Naive thymus-derived CD4-positive, alpha-beta T cell (primary cell): Measurements from ENCODE around the gene CDK17. TPM values are rescaled to one million over a fixed set of nuclear protein-coding genes. Genes with fewer than 3 reads are reported as not detected.
A peak's percentile ranks its signal among the peaks of the same experiment; 100 is the strongest.

ENCODE experiments used
- ATAC-seq: fragments of 150-1000 bp; cut with Tn5 transposase; 2 replicates; pipeline ENCODE4 v1.10.0; 2021; ENCODE audit warnings: mild to moderate bottlenecking, moderate library complexity
- CTCF ChIA-PET: fragments of 350-600 bp; sonication (Branson Sonifier 250); formaldehyde crosslinking; loops from one replicate; lab custom pipeline; 2021; ENCODE audit warnings: antibody characterized with exemption; lab: Charles Lee
- POLR2A ChIA-PET: fragments of 350-600 bp; sonication (Branson Sonifier 250); formaldehyde crosslinking; loops from one replicate; lab custom pipeline; 2021; ENCODE audit warnings: antibody characterized with exemption, inconsistent platforms; lab: Charles Lee
- DNase-seq, 9 donors: peaks; one replicate each; pipeline versions ENCODE4 v3.0.0 to v3.0.0-alpha.2; 2020 to 2022; ENCODE audit warnings: mixed read lengths in 1 of 9
- H3K27ac ChIP-seq: one replicate; pipeline ENCODE4 v1.7.0; 2013; ENCODE audit warnings: mild to moderate bottlenecking, low read depth, low read length, moderate library complexity
- H3K27me3 ChIP-seq, 2 donors: one replicate each; pipeline ENCODE4 v1.7.0; 2013; ENCODE audit warnings: low read length in 2 of 2, mild to moderate bottlenecking in 2 of 2, moderate library complexity in 2 of 2; ENCODE audit not compliant: control insufficient read depth in 2 of 2, insufficient read depth in 2 of 2
- H3K36me3 ChIP-seq, 3 experiments: 1 replicate in 2 of 3; 2 replicates in 1 of 3; pipeline ENCODE4 v1.7.0; 2013; ENCODE audit warnings: low read length in 3 of 3, mild to moderate bottlenecking in 3 of 3, moderate library complexity in 1 of 3; ENCODE audit not compliant: insufficient read depth in 3 of 3, control insufficient read depth in 2 of 3
- H3K4me1 ChIP-seq, 2 donors: one replicate each; pipeline ENCODE4 v1.7.0; 2013; ENCODE audit warnings: low read length in 2 of 2, mild to moderate bottlenecking in 2 of 2, moderate library complexity in 1 of 2; ENCODE audit not compliant: control insufficient read depth in 2 of 2, insufficient read depth in 2 of 2
- H3K4me3 ChIP-seq: 2 replicates; pipeline ENCODE4 v1.7.0; 2013; ENCODE audit warnings: mild to moderate bottlenecking, low read length
- H3K9me3 ChIP-seq, 3 experiments: 1 replicate in 2 of 3; 2 replicates in 1 of 3; pipeline ENCODE4 v1.7.0; 2013; ENCODE audit warnings: low read length in 3 of 3; ENCODE audit not compliant: control insufficient read depth in 2 of 3
- H3K27ac Mint-ChIP-seq, 9 donors: one replicate each; pipeline ENCODE4 v1.8.0; 2020 to 2022; ENCODE audit warnings: mixed read lengths in 9 of 9, mild to moderate bottlenecking in 8 of 9, moderate library complexity in 5 of 9, inconsistent platforms in 2 of 9
- H3K27me3 Mint-ChIP-seq, 5 donors: one replicate each; pipeline ENCODE4 v1.8.0; 2021 to 2022; ENCODE audit warnings: mixed read lengths in 5 of 5, mild to moderate bottlenecking in 1 of 5
- H3K36me3 Mint-ChIP-seq, 5 donors: one replicate each; pipeline ENCODE4 v1.8.0; 2020 to 2022; ENCODE audit warnings: mixed read lengths in 5 of 5, mild to moderate bottlenecking in 3 of 5, inconsistent platforms in 1 of 5
- H3K4me1 Mint-ChIP-seq, 7 donors: one replicate each; pipeline ENCODE4 v1.8.0; 2020 to 2022; ENCODE audit warnings: mixed read lengths in 7 of 7, mild to moderate bottlenecking in 3 of 7, inconsistent platforms in 1 of 7
- H3K4me3 Mint-ChIP-seq, 10 donors: one replicate each; pipeline ENCODE4 v1.8.0; 2020 to 2022; ENCODE audit warnings: mild to moderate bottlenecking in 10 of 10, mixed read lengths in 10 of 10, moderate library complexity in 6 of 10, inconsistent platforms in 2 of 10
- H3K9me3 Mint-ChIP-seq, 11 donors: one replicate each; pipeline ENCODE4 v1.8.0; 2020 to 2022; ENCODE audit warnings: mixed read lengths in 11 of 11, mild to moderate bottlenecking in 4 of 11, inconsistent platforms in 1 of 11, moderate library complexity in 1 of 11
- intact Hi-C, 2 donors: fragments of 100-400 bp; cut with micrococcal nuclease; formaldehyde crosslinking; loops; one replicate each; pipeline ENCODE4 v1.15.1; 2023
- polyA plus RNA-seq, 2 donors: library from polyadenylated mRNA; unstranded; fragments of 300-500 nt; fragmentation: Illumina TruSeq; gene quantifications; one replicate each; pipeline ENCODE4 v1.2.3, GENCODE V29; 2021
- total RNA-seq, 6 experiments: library from RNA in 5 of 6; stranded (reverse) in 5 of 6; gene quantifications; 1 replicate in 5 of 6; 2 replicates in 1 of 6; pipeline ENCODE4 v1.2.3 and lab custom pipeline; 2021 to 2026

Gene CDK17
- total and polyA plus RNA-seq, 7 experiments from 2014 or later: 30.0 to 112 (median 67.0) TPM

GRCh38 chr12:96338852-96339471, 61.3 kb downstream of the CDK17 start:
- ATAC-seq: no peak
- Mint-ChIP-seq H3K4me3 (peak overlapping the region in 1 of 10 donors; percentile 8), H3K9me3 (peaks cover 4 to 36% (median 17%) of the 10 kb centered on the region in 11 donors), H3K27ac (peak overlapping the region in 6 of 9 donors; percentile 19 to 83 (median 68)), H3K36me3 (peaks cover 21 to 43% (median 33%) of the 10 kb centered on the region in 5 donors), H3K27me3 (no peaks in the 10 kb centered on the region), H3K4me1 (peaks cover 32 to 81% (median 75%) of the 10 kb centered on the region in 7 donors)
- CTCF ChIA-PET: interaction anchor here (0.5 to 0.6 kb wide), 2 partner anchors 56 to 180 kb away, joined by 3 to 5 read pairs; no protein-coding TSS in a partner anchor
- H3K9me3 ChIP-seq: peaks cover 0 to 10% (median 0%) of the 10 kb centered on the region in 3 experiments
- H3K27ac ChIP-seq: no peak overlapping the region
- H3K27me3 ChIP-seq: no peaks in the 10 kb centered on the region
- H3K4me1 ChIP-seq: peaks cover 12 to 21% of the 10 kb centered on the region in 2 donors
- H3K36me3 ChIP-seq: peaks cover 0 to under 1% (median 0%) of the 10 kb centered on the region in 3 experiments
- DNase-seq: no peak
- POLR2A ChIA-PET: interaction anchor here (0.6 to 5.6 kb wide), 2 partner anchors 43 to 61 kb away, joined by 5 to 25 read pairs; partner anchors contain the start of gene CDK17
- intact Hi-C loops: loop anchor here in 1 of 2 donors (5.0 kb wide), 1 partner anchor 38 kb away; no protein-coding TSS in a partner anchor
- no peak overlapping the region for H3K4me3 ChIP-seq

GRCh38 chr12:96337953-96338352, 62.3 kb downstream of the CDK17 start:
- Histone ChIP-seq H3K27ac (no peak overlapping the region), H3K27me3 (no peaks in the 10 kb centered on the region), H3K36me3 (peaks cover 0 to 4% (median 0%) of the 10 kb centered on the region in 3 experiments), H3K4me1 (peaks cover 8 to 10% of the 10 kb centered on the region in 2 donors), H3K9me3 (peaks cover 0 to 3% (median 0%) of the 10 kb centered on the region in 3 experiments), H3K4me3 (no peak overlapping the region)
- Mint-ChIP-seq H3K9me3 (peaks cover 0 to 26% (median 11%) of the 10 kb centered on the region in 11 donors), H3K27ac (peak overlapping the region in 6 of 9 donors; percentile 6 to 74 (median 44)), H3K27me3 (no peaks in the 10 kb centered on the region), H3K4me1 (peaks cover 27 to 75% (median 68%) of the 10 kb centered on the region in 7 donors), H3K4me3 (no peak overlapping the region), H3K36me3 (peaks cover 12 to 37% (median 23%) of the 10 kb centered on the region in 5 donors)
- CTCF ChIA-PET: interaction anchor here (4.0 kb wide), 1 partner anchor 62 kb away, joined by 14 read pairs; the partner anchor contains the start of gene CDK17
- ATAC-seq (no peak), DNase-seq (no peak)
- POLR2A ChIA-PET: interaction anchor here (0.5 to 5.6 kb wide), 4 partner anchors 12 to 100 kb away, joined by 3 to 25 read pairs (median 4); partner anchors contain the start of gene CDK17
- intact Hi-C loops: loop anchor here in 1 of 2 donors (5.0 kb wide), 1 partner anchor 39 kb away; no protein-coding TSS in a partner anchor

GRCh38 chr12:96336489-96336888, 63.8 kb downstream of the CDK17 start:
- ChIA-PET CTCF (interaction anchor here (1.0 to 4.0 kb wide), 2 partner anchors 20 to 63 kb away, joined by 3 to 14 read pairs; partner anchors contain the start of gene CDK17), POLR2A (interaction anchor here (0.8 to 5.6 kb wide), 4 partner anchors 11 to 63 kb away, joined by 3 to 25 read pairs (median 10); partner anchors contain the start of gene CDK17)
- peaks cover 0 to 25% (median 11%) of the 10 kb centered on the region in 11 donors for H3K9me3 Mint-ChIP-seq
- peaks cover 0 to 3% (median 0%) of the 10 kb centered on the region in 3 experiments for H3K9me3 ChIP-seq
- intact Hi-C loops: loop anchor here in 1 of 2 donors (5.0 kb wide), 1 partner anchor 41 kb away; no protein-coding TSS in a partner anchor
- peaks cover 0 to 4% (median 3%) of the 10 kb centered on the region in 3 experiments for H3K36me3 ChIP-seq
- peaks cover 12 to 37% (median 23%) of the 10 kb centered on the region in 5 donors for H3K36me3 Mint-ChIP-seq
- H3K4me1 ChIP-seq: peaks cover 7% of the 10 kb centered on the region in 2 donors
- no peaks in the 10 kb centered on the region for H3K27me3 Mint-ChIP-seq
- DNase-seq (no peak), ATAC-seq (no peak)
- H3K27me3 ChIP-seq: no peaks in the 10 kb centered on the region
- peak overlapping the region in 1 of 10 donors; percentile 59 for H3K4me3 Mint-ChIP-seq
- H3K27ac Mint-ChIP-seq: peak overlapping the region in 5 of 9 donors; percentile 32 to 74 (median 59)
- no peak overlapping the region for H3K27ac ChIP-seq
- peaks cover 25 to 73% (median 66%) of the 10 kb centered on the region in 7 donors for H3K4me1 Mint-ChIP-seq
- H3K4me3 ChIP-seq: no peak overlapping the region

- Histone ChIP-seq H3K36me3 (peaks cover 0 to 4% (median 3%) of the 10 kb centered on the region in 3 experiments), H3K4me3 (no peak overlapping the region), H3K27me3 (no peaks in the 10 kb centered on the region), H3K9me3 (peaks cover 0 to 3% (median 0%) of the 10 kb centered on the region in 3 experiments), H3K4me1 (peaks cover 7% of the 10 kb centered on the region in 2 donors), H3K27ac (peak overlapping the region; percentile 34)
- peaks cover 21 to 69% (median 60%) of the 10 kb centered on the region in 7 donors for H3K4me1 Mint-ChIP-seq
- DNase-seq: peak in 6 of 9 donors; percentile 23 to 51 (median 34)
- POLR2A ChIA-PET: interaction anchor here (1.1 to 5.6 kb wide), 5 partner anchors 9 to 65 kb away, joined by 3 to 25 read pairs (median 4); partner anchors contain the start of gene CDK17
- peaks cover 0 to 25% (median 11%) of the 10 kb centered on the region in 11 donors for H3K9me3 Mint-ChIP-seq
- H3K36me3 Mint-ChIP-seq: peaks cover 12 to 37% (median 23%) of the 10 kb centered on the region in 5 donors
- intact Hi-C loops: loop anchor here (1.0 to 5.0 kb wide), 3 partner anchors 9 to 42 kb away; no protein-coding TSS in a partner anchor
- CTCF ChIA-PET: interaction anchor here (0.6 to 4.0 kb wide), 2 partner anchors 42 to 64 kb away, joined by 3 to 14 read pairs; partner anchors contain the start of gene CDK17
- H3K27me3 Mint-ChIP-seq: no peaks in the 10 kb centered on the region
- H3K4me3 Mint-ChIP-seq: peak overlapping the region in 9 of 10 donors; percentile 27 to 74 (median 54)
- peak; percentile 72 for ATAC-seq
- H3K27ac Mint-ChIP-seq: peak overlapping the region; percentile 30 to 87 (median 78)
Measured at GRCh38 chr12:96335270-96335669, 65.0 kb downstream of the CDK17 start.

- H3K36me3 Mint-ChIP-seq: peaks cover 12 to 37% (median 23%) of the 10 kb centered on the region in 5 donors
Measured at GRCh38 chr12:96334502-96334901, 65.7 kb downstream of the CDK17 start.

More at GRCh38 chr12:96334502-96334901, 65.7 kb downstream of the CDK17 start:
- ChIA-PET POLR2A (interaction anchor here (1.1 to 5.6 kb wide), 4 partner anchors 9 to 65 kb away, joined by 3 to 25 read pairs (median 10); partner anchors contain the start of gene CDK17), CTCF (interaction anchor here (4.0 kb wide), 1 partner anchor 65 kb away, joined by 14 read pairs; the partner anchor contains the start of gene CDK17)
- Mint-ChIP-seq H3K27me3 (no peaks in the 10 kb centered on the region), H3K4me1 (peaks cover 23 to 72% (median 63%) of the 10 kb centered on the region in 7 donors), H3K9me3 (peaks cover 0 to 25% (median 11%) of the 10 kb centered on the region in 11 donors), H3K4me3 (peak overlapping the region in 4 of 10 donors; percentile 8 to 71 (median 62)), H3K27ac (peak overlapping the region in 6 of 9 donors; percentile 19 to 87 (median 77))
- Histone ChIP-seq H3K4me1 (peaks cover 13 to 14% of the 10 kb centered on the region in 2 donors), H3K27me3 (no peaks in the 10 kb centered on the region), H3K36me3 (peaks cover 0 to 4% (median 3%) of the 10 kb centered on the region in 3 experiments), H3K9me3 (peaks cover 0 to 3% (median 0%) of the 10 kb centered on the region in 3 experiments), H3K27ac (no peak overlapping the region), H3K4me3 (no peak overlapping the region)
- intact Hi-C loops: loop anchor here in 1 of 2 donors (2.0 kb wide), 1 partner anchor 18 kb away; no protein-coding TSS in a partner anchor
- no peak for DNase-seq
- no peak for ATAC-seq
